K562 (cell line): ENCODE results near the gene OST4. TPM values are rescaled to one million over a fixed set of nuclear protein-coding genes. Genes with fewer than 3 reads are reported as not detected.

ENCODE experiments used
- BMI1 ChIP-seq: fragments of 150-350 bp; IDR thresholded peaks from 2 replicates; pipeline ENCODE4 v1.6.1; 2014; ENCODE audit warnings: low read length
- CBFA2T2 ChIP-seq: fragments of 450-650 bp; conservative IDR thresholded peaks from 2 replicates; pipeline ENCODE4 v1.6.1; 2017; ENCODE audit warnings: mild to moderate bottlenecking
- CHD2 ChIP-seq: IDR thresholded peaks from 2 replicates; pipeline ENCODE4 v1.6.1; 2011; ENCODE audit warnings: low read depth, low read length
- CTBP1 ChIP-seq: fragments of 450-650 bp; IDR thresholded peaks from 2 replicates; pipeline ENCODE4 v1.6.1; 2016; ENCODE audit warnings: borderline replicate concordance
- CUX1 ChIP-seq: fragments of 200-800 bp; sonication (Bioruptor generic); IDR thresholded peaks from 2 replicates; pipeline ENCODE4 v1.6.1; 2016; ENCODE audit warnings: missing genetic modification characterization, missing compliant biosample characterization
- HES1 ChIP-seq: fragments of 450-650 bp; IDR thresholded peaks from 2 replicates; pipeline ENCODE4 v1.6.1; 2016; ENCODE audit warnings: low read depth, mild to moderate bottlenecking, moderate library complexity
- KDM5B ChIP-seq: fragments of 200-600 bp; sonication (generic); IDR thresholded peaks from 2 replicates; pipeline ENCODE4 v1.6.1; 2012; ENCODE audit warnings: low read depth, mild to moderate bottlenecking, moderate library complexity, low read length, control low read depth, inconsistent platforms; ENCODE audit not compliant: insufficient replicate concordance
- MBD2 ChIP-seq: sonication (generic); IDR thresholded peaks from 2 replicates; pipeline ENCODE4 v1.6.1; 2016; ENCODE audit warnings: low read depth, borderline replicate concordance
- MEIS2 ChIP-seq: fragments of 450-650 bp; IDR thresholded peaks from 2 replicates; pipeline ENCODE4 v1.6.1; 2014; ENCODE audit warnings: mild to moderate bottlenecking; ENCODE audit not compliant: partially characterized antibody
- PTTG1 ChIP-seq: fragments of 450-650 bp; IDR thresholded peaks from 2 replicates; pipeline ENCODE4 v1.6.1; 2016; ENCODE audit warnings: low read depth, mild to moderate bottlenecking, missing genetic modification characterization, missing compliant biosample characterization
- PYGO2 ChIP-seq: fragments of 450-650 bp; IDR thresholded peaks from 2 replicates; pipeline ENCODE4 v1.6.1; 2016; ENCODE audit warnings: mild to moderate bottlenecking, missing genetic modification characterization, moderate library complexity, missing compliant biosample characterization
- RBM17 ChIP-seq: fragments of 200-400 bp; formaldehyde crosslinking; IDR thresholded peaks from 2 replicates; pipeline ENCODE4 v1.6.1; 2017; ENCODE audit warnings: low read depth, mild to moderate bottlenecking, low read length, borderline replicate concordance
- RBM34 ChIP-seq: fragments of 200-400 bp; formaldehyde crosslinking; IDR thresholded peaks from 2 replicates; pipeline ENCODE4 v1.6.1; 2018; ENCODE audit warnings: low read length, borderline replicate concordance; ENCODE audit not compliant: insufficient read depth
- TFE3 ChIP-seq: fragments of 450-650 bp; formaldehyde crosslinking; IDR thresholded peaks from 2 replicates; pipeline ENCODE4 v1.4.0; 2020; ENCODE audit warnings: mild to moderate bottlenecking, mixed read lengths
- TOE1 ChIP-seq, 2 experiments: fragments of 450-650 bp in 1 of 2; sonication (generic) in 1 of 2; formaldehyde crosslinking in 1 of 2; IDR thresholded peaks; 2 replicates each; pipeline versions ENCODE4 v1.7.1 to v1.8.0; 2016 to 2022; ENCODE audit warnings: borderline replicate concordance in 2 of 2, mild to moderate bottlenecking in 2 of 2, antibody characterized with exemption in 1 of 2, inconsistent platforms in 1 of 2, low read depth in 1 of 2, missing genetic modification reagents in 1 of 2, moderate library complexity in 1 of 2
- WHSC1 ChIP-seq: IDR thresholded peaks from one replicate; pipeline ENCODE4 v1.6.1; 2012; ENCODE audit warnings: low read length, control low read depth, inconsistent platforms
- ZBTB1 ChIP-seq: sonication (generic); formaldehyde crosslinking; IDR thresholded peaks from 2 replicates; pipeline ENCODE4 v1.8.1; 2023; ENCODE audit warnings: missing genetic modification reagents, low read depth, mild to moderate bottlenecking, borderline replicate concordance
- ZC3H4 ChIP-seq: sonication (generic); formaldehyde crosslinking; IDR thresholded peaks from 2 replicates; pipeline ENCODE4 v1.9.0; 2021; ENCODE audit warnings: missing genetic modification reagents, borderline replicate concordance
- ZNF23 ChIP-seq: fragments of 250-450 bp; sonication (Bioruptor Pico); IDR thresholded peaks from 2 replicates; pipeline ENCODE4 v1.4.0; 2020; ENCODE audit warnings: mild to moderate bottlenecking
- ZNF263 ChIP-seq: sonication (generic); formaldehyde crosslinking; IDR thresholded peaks from 2 replicates; pipeline ENCODE4 v1.8.0; 2022; ENCODE audit warnings: mild to moderate bottlenecking, missing genetic modification reagents, borderline replicate concordance
- ZNF408 ChIP-seq: fragments of 250-450 bp; sonication (Bioruptor Pico); IDR thresholded peaks from 2 replicates; pipeline ENCODE4 v1.4.0; 2020; ENCODE audit warnings: low read depth, mild to moderate bottlenecking, moderate library complexity
- polyA plus RNA-seq, 8 experiments: library from polyadenylated mRNA; depleted of rRNA in 4 of 8; stranded (reverse) in 5 of 8; unstranded in 3 of 8; fragments of >200 nt; fragmentation: Nextera tagmentation in 2 of 8; fragmentation: Illumina TruSeq in 1 of 8; extraction: Ambion mirVana in 2 of 8; extraction: Trizol in 1 of 8; gene quantifications; 2 replicates each; pipeline versions ENCODE4 v1.2.1 to v1.2.3, GENCODE V29; 2011 to 2014; ENCODE audit warnings: inconsistent platforms in 1 of 8, missing spikeins in 1 of 8
- total RNA-seq, 7 experiments: library from RNA; depleted of rRNA in 6 of 7; stranded (reverse); fragments of >200 nt in 6 of 7; fragmentation: Illumina TruSeq in 2 of 7; extraction: Trizol in 2 of 7; gene quantifications; 2 replicates each; pipeline versions ENCODE4 v1.2.1 to v1.2.3, GENCODE V29; 2011 to 2021; ENCODE audit warnings: low replicate concordance in 1 of 7

The OST4 gene
- total and polyA plus RNA-seq, 9 of the 15 experiments (the other 6 are each of a cell fraction or from before 2014, with no cell fraction given) = 186 to 1,155 (median 355) TPM

- TF ChIP-seq RBM34 = no peak
- no peak for TF ChIP-seq CBFA2T2
- no peak for TF ChIP-seq HES1
- TF ChIP-seq ZNF263 (CRISPR knock-in tag) = peak; percentile 11; the same call in 1 of the 2 replicates
- TF ChIP-seq PYGO2 (tag) = no peak
- TF ChIP-seq MEIS2 = no peak
- TF ChIP-seq ZC3H4 = no peak
- TF ChIP-seq ZNF23 (CRISPR knock-in tag) = no peak
- no peak for TF ChIP-seq RBM17
- peak; percentile 24; the same call in 1 of the 2 replicates for TF ChIP-seq CHD2
- peak; percentile 74; the same call in 1 of the 2 replicates for TF ChIP-seq MBD2
- TF ChIP-seq ZNF408 = no peak
- no peak for TF ChIP-seq PTTG1 (tag)
- no peak for TF ChIP-seq BMI1
- no peak for TF ChIP-seq CUX1 (CRISPR knock-in tag)
- TF ChIP-seq ZBTB1 (CRISPR knock-in tag) = peak; percentile 49; the same call in 1 of the 2 replicates
- no peak for TF ChIP-seq TFE3 (CRISPR knock-in tag)
- TF ChIP-seq TOE1 (IDR thresholded peaks at IDR 0.05; ENCODE audit: borderline replicate concordance) = no peak
- no peak for TF ChIP-seq TOE1 (CRISPR knock-in tag; IDR thresholded peaks at IDR 0.05; ENCODE audit: borderline replicate concordance, low read depth)
- peak; percentile 91 for TF ChIP-seq KDM5B
- peak; percentile 93 for TF ChIP-seq CTBP1
- no peak for TF ChIP-seq WHSC1
These were observed at the start of gene OST4 (continued) for GRCh38 chr2:27071277-27071989.
